GM21423 (cell line): ENCODE measurements around the gene FAM222A.

ENCODE experiments used
- ATAC-seq: cut with Tn5 transposase; IDR thresholded peaks from one replicate; pipeline ENCODE4 v1.9.1; 2021; ENCODE audit warnings: mild to moderate bottlenecking, moderate library complexity; ENCODE audit not compliant: unreplicated experiment

Gene FAM222A

DNA sequence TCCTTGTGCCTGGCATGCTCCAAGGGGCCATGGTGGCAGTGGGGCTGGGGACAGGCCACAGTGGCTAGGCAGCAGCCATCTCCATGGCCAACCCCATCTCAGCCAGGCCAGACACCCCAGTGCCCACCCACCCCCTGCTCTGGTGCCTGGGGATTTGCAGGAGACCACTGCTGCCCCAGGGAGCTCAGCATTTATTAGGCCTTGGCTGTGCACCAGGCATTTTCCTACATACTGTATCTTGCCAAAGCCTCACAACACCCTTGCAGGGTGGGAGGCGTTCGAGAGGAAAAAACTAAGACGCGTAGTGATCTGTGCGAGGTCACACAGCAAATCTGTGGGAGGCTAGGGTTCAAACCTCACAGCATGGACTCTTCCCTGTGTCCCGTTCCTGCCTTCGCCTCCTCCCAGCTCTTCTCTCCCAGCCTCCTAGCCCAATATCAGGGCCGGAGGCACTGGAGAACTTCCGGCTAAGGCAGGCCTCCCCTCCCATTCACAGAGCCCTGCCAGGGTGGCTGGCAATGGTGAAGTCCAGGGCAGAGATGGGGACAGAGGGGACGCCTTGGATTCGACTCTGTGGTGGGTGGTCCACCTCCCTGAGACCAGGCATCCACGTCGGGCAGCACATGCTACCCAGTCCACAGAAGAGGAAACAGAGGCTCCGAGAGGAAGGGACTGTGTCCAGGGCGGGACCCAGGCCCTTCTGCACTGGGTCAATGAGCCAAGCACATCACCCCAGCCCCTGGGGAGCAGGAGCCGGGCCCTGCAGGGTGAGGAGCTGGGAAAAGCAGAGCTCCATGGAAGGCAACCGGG lies 57.4 kb downstream of the FAM222A start:
- no peak for ATAC-seq

DNA sequence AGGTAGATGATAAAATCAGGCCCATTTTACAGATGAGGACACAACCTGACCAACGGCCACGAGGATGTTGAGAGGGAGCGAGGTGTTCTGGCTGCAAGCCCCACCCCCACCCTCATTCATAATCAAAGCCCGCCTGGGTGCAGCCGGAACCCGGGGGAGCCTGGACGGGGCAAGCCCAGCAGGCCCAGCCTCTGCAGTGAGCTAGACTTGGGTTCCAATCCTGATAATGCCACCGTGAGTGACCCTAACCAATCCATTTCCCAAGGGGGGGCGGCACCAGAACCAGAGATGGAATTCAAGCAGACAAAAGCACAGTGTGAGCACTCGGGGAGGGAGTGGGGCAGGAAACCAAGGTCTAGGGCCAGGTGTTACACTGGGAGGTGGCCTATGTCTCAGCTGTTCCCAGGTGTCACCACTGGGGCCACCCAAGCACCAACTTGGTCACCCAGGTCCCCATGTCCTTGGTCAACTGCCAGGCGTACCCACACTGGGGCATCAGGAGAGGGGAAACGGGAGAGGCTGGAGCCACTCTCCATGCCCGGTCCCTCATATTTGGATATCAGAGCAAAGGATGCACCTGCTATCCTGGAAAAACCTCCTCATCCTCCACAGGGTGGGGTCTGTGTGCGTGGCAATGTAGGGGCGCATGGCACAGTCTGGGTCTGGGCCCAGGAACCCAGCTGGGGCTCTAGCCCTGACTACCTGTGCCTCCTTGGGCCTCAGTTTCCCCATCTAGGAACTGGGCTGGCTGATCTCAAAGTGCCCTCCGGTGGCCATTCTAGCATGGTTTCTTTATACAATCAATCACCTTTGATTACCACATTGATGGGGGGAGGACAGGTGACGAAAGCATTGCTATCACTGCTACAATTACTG lies 58.4 kb downstream of the FAM222A start:
- ATAC-seq: no peak

DNA sequence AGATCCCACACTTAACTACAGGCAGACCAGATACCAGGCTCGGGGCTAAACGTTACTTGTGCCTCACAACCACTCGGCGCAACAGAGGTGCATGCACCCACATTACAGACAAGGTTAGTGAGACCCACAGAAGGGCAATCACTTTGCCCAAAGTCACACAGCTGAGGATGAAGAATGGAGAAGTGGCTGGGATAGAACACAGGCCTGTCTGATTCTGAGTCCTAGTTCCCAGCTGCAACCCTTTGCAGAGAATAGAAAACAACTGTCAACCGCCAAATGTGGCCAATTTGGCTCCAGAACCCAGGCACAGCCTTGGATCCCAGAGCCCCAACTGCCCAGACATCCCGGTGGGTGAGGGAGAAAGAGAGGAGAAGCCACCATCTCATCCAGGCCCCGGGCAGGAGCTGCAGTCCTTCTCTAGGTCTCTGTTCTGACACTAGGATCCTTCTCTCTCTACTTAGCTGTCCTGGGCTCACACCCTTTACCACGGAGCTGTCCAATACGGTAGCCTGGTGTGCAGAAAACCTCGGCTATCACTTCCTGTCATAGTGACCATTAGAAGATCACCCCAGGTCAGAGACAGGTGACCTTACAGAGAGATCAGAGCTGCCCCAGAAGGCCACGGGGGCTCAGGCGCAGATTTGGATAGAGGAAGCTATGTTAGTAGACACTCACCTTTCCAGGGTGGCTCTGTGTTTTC lies 59.1 kb downstream of the FAM222A start:
- no peak for ATAC-seq

DNA sequence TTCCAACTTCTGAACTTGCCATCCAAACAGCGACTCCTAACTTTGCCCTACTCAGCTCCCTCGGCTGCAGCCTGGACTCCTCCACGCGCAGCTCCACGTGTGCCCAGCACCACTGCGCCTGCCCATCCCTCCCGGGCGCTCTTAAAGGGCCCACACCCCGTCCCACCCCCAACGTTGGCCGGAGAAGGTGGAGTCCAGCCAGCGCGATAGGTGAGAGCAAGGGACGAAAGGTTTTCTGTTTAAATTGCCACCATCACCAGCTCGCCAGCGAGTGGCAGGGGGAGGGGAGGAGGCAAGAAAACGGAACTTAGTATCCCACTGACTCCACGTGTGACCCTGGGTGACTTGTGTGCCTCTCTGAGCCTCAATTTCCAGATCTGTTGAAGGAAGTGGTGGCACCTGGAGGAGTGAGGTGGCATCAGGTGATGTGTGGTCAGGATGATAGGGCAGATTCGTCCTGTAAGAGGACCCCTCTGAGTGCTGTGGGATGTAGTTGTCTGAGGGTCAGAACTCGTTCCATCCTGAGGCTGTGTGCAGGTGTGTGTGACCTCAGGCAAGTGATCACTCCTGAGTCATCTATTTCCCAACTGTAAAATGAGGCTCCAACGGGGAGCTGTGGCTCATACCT lies 59.9 kb downstream of the FAM222A start:
- no peak for ATAC-seq

DNA sequence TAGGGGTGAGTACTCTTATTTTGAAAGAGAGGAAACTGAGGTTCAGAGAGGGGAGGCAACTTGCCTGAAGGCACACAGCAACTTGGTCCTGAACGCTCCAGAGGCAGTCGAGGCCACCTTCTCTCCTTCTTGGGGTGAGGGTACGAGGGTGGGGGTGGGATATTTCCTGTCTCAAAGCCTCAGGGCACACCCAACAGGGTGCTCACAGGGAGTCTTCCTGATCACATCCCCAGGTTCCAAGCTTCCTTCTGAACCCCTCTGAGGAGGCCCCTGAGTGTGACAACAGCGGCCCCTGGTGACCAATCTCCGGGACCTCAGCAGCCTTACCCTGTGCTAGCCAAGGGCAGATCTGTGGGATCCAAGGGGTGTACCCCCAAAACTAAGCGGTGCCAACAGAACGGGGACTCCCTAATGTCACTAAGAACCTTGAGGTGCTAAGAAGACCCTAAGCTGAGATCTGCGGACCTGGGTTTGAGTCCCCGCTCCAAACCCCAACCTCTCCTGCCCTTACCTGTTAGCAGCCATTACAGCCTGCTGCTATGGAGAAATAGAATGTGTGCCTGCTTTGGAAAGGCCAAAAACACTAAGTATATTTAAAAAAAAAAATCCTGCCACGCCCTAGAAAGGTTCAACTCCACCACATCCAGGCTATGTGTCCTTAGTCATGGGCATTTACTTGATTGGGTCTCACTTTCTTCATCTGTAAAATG lies 61.7 kb downstream of the FAM222A start:
- no peak for ATAC-seq

DNA sequence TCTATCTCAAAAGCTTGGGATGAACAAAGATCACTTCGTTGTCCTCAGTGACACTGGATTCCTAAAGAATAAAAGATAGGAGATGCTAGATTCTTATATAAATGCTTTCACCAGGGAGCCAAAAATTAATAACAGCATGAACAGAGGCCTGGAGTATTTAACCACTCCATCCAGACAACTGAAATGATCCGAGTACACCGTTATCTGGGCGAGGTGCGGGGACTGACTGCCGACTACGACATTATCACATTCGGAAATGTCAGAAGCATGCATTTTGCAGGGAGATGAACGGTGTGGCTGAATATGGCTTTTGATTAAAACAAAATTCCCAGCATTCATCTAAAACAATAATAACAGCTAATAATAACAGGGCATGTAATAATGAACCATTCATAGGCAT lies 63.0 kb downstream of the FAM222A start:
- ATAC-seq: no peak

DNA sequence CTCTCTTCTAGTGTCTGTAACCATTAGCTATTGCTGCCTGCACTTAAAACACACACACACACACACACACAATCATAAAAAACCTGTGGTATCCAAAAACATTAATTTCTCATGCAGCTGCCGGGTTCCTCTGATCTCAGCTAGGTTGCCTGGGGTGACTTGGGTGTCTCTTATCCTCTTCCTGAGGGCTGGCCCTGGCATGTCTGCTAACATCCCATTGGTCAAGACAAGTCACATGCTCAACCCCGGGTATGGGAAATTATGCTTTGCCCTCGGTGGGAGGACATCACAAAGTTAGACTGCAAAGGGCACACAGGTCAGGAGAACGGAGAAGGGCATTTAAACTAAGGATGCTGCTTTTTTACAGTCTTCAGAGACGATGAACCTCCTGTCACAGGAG lies 63.9 kb downstream of the FAM222A start:
- no peak for ATAC-seq

DNA sequence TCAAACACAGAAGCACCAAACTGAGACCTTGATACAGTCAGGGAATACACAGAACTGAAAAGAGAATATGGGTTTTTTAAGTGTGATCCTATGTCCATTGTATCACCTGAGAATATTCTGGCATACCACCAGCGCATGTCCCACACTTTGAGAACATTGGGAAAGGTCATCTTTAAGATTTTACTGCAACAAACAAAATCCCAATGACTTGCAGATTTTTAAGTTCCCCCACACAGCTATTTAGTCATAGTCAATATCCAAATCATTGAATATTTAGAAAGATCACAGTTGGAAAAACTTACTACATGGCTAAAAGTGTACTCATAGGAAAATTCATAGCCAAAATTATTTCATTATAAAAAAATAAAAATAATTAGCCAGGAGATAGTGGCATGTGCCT lies 65.1 kb downstream of the FAM222A start:
- ATAC-seq: no peak

DNA sequence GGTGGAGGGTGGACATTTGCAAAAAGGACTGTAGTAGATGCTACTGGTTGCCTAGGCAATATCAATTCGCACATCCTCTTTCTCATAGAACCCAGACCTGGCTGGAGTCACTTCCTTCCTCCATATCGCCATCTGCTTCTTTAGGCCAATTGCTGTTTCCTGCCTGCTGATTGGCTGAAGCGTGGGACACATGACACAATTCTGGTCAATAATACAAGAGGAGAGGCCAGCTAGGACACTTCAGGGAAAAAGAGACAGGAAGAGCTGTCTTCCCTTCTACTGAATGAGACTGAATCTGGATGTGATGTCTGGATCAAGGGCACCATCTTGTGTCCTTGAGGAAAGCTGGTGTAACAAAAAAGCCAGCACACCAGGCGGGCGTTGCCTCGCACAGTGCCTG lies 65.8 kb downstream of the FAM222A start:
- no peak for ATAC-seq

DNA sequence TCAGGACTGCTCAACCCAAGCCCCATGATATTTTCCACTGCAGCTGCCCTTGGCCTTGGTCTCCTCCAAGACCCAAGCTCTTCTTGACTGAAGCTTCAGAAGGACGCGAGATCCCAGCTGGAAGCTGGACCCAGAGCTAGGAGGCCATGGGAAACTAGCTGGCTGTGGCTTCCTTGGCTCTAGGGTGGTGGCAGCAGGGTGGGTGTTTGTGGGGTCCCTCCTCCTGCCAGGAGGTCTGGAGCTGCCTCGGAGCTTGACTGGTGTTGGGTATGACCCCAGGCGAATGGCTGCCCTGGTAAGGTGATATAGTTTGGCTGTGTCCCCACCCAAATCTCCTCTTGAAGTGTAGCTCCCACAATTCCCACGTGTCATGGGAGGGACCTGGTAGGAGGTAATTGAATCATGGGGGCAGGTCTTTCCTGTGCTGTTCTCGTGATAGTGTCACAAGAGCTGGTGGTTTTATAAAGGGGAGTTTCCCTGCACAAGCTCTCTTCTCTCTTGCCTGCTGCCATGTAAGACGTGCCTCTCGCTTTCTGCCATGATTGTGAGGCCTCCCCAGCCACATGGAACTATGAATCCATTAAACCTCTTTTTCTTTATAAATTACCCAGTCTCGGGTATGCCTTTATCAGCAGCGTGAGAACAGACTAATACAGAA lies 68.2 kb downstream of the FAM222A start:
- ATAC-seq: no peak

DNA sequence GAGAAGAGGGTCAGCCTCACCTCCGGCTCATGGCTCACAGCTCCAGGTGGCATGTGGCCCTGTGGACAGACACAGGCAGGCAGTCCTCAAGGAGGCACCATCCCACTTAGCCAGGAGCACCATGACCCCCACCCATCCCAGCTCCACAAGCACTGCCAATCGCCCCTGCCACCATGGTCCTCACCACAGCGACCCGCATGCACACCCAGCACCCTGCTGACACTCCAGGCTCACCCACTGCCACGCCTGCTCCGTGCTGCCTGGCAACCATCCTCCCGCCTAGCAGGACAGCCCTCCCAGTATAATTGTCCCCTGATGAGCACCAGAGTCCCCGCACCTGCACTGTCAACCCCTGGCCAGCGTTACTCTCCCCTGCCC lies 68.7 kb downstream of the FAM222A start:
- no peak for ATAC-seq

DNA sequence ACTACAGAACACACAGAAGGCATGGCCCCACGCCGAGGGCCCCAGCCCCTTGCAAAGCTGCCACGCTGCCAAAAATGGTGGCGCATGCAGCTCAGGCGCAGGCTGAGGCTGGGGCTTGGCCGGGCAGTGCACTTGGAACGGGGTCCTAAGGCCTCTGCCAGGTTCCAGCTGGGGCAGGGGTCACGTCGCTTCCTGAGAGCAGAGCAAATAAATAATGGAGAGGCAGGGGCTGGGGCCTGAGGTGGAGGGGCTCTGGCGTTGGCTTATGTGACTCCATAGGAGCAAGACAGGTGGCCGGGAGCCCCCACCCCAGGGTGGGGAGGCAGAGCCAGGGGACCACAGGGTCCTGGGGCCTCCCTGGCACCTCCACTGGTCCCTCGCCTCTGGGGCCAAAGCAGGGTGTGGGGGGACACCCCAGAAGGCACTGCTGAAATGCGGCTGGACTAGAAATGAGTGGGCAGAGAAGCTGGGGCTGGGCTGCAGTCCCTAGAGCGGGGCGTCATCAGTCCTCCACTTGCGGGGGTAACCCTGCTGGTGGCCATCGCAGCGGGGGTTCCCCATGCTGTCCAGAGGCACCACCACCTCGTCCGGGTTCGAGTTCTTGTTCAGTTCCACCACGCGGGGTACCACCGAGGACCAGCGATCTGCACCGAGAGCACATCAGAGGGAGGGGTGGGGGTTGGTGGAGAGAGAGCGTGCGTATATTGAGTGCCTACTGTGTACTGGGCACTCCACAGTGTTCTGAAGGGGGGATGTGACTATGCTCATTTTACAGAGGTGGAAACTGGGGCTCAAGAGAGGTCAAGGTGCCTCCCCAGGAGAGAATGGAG lies 69.7 kb downstream of the FAM222A start:
- no peak for ATAC-seq

DNA sequence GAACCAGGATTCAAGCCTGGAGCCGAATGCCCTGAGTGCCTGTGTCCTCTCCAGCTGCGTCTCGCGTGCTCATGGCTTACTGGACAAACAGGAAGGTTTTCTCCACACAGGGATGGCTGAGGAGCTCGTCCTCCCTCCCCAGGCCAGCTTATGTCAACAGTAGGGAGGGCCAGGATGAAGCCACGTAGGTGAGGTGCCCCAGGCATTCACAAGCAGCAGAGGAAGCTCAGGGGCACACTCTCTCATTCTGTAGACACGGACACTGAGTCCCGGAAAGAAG lies 70.3 kb downstream of the FAM222A start:
- ATAC-seq: no peak

DNA sequence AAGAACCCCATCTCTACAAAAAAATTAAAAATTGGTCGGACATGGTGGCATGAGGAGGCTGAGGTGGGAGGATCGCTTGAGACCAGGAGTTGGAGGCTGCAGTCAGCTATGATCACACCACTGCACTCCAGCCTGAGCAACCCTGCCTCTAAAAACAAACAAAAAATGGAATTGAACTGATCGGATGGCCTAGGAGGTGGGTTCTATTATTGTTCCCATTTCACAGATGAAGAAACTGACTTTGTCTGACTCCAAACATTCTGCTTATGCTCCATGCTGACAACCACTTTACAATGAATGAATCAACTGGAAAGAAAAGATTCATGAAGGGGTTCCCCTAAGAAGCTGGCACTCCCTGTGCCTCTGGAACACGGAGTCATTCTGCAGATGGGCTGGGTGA lies 72.2 kb downstream of the FAM222A start:
- ATAC-seq: no peak

DNA sequence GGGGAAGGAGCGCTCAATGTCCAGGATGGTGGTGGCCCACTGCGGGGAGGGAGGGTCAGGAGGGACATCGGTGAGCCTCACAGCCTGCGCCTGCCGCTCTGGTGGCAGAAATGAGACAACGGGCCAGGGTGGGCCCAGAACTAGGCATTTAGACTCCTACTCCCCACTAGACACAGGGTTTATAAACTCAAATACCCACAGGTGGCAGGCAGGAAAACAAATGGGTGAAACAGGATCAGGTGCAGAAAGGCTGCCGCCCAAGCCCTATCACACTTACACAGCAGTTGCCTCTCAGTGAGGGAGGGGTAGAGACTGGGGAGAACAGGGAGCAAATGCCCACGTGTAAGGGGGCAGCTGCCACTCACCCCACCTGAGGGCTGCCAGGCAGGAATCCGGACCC lies 73.2 kb downstream of the FAM222A start:
- ATAC-seq: no peak

DNA sequence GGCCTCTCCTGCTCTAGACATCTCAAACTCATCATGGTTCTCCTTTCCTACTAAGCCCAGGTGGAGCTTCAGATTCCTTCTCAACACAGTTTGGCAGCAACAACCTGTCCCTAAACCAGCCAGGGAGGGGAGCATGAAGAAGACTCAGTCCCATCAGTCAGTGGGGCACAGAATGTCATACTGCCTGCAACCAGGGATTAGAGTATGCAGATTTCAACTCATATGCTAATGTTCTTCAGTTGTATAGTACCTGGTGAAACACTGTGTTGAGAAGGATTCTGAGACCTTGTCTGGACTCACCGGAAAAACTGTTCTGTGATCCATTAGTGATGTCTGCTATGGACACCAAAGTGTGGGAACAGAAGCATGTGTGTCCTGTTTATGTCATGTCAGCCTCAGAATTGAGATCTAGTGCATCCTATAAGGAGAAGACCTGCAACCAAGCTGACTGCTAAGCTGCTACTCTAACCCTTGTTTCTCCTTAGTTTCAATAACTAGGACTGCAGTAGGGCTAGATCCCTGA lies 76.0 kb downstream of the FAM222A start:
- no peak for ATAC-seq

DNA sequence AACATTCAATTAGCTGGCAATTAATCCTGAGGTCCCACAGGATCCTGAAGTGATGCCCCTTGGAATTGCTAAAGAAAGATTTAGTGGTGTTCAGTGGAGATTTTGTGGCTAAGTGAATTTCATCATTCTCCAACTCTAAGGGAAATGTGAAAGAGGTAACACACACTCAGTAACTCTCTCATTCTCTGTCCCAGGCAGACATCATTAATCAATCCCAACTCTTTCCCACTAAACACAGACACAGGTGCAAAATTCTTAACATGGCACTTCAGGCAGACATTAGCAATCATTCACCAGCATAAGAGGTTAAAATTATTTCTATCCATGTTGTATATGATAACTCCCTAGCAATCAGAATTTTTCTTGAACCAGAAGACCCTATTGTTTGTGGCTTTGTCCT lies 79.4 kb downstream of the FAM222A start:
- no peak for ATAC-seq

DNA sequence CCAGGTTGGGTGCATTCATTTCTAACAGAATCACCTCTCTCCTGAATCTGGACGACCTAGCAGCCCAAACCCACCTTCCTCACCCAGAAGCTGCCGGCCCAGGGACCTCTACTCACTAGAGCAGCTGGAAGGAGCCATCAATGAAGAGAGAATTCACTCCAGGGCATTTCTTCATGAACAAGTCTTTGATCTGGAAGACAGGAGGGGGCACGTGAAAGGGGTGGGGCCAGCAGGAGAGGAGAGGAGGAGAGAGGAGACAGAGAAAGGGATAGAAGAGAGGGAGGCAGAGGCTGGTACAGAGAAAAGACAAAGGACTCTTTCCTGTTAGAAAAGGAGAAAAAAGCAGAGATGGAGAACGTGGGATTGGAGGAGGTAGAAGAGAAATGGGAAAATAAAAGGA lies 79.8 kb downstream of the FAM222A start:
- ATAC-seq: no peak

DNA sequence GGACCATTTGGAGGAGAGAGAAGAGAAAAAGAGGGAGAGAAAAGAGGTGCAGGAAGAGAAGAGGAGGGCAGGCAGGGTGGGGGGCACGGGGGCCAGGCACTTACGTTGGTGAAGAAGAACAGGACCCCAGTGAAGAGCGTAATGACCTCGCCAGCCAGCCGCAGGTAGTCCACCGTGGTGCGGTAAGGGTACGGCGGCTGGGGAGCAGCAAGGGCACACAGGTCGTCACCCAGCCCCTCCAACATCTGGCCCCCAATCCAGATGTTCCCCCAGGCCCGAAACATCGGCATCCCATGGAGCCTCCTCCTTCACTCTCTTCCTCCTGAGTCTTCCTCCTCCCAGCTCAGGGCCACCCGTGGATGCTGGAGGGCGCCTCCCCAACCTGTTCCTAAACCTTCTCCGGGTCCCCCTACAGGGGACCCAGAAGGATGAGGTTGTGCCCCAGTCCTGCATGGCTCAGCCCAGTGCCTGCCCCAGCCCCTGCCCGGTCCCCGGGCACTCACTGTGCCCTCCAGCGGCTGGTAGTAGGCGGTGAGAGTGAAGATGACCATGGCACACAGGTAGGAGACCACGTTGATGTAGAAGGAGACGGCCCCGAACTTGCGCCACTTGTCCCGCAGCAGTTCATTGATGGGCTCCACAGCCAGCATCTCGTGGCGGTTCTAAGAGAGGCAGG lies 80.3 kb downstream of the FAM222A start:
- no peak for ATAC-seq
